GM19025 (cell line): ENCODE results near the gene VMAC.

Experiments used
- ATAC-seq: cut with Tn5 transposase; IDR thresholded peaks from one replicate; pipeline ENCODE4 v1.9.1; 2021; ENCODE audit warnings: mild to moderate bottlenecking, low read depth, moderate library complexity; ENCODE audit not compliant: unreplicated experiment

The VMAC gene

DNA sequence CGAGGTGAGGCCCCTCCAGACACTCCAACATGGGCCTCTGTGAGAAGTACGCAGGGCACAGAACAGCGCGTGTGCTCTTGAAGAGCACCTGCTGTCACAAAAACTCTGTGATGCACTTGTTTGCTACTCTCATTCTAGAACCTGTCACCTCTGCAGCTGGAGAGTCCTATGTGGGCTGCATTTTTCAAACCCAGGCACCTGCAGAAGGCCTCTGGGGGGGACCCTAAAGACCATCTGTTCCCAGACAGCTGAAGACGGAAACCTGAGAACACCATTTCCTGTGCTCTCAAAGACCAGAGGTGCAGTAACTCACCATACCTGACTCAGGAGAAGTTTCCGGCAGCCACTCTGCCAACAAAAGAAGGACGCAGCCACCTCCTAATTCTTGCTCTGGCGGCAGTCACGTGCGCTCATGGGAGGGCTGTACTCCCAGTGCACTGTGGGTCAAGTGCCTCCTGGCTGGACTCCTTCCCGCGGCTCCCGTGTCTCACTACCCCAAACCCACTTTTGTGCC is 45.2 kb downstream of the VMAC start:
- no peak for ATAC-seq

DNA sequence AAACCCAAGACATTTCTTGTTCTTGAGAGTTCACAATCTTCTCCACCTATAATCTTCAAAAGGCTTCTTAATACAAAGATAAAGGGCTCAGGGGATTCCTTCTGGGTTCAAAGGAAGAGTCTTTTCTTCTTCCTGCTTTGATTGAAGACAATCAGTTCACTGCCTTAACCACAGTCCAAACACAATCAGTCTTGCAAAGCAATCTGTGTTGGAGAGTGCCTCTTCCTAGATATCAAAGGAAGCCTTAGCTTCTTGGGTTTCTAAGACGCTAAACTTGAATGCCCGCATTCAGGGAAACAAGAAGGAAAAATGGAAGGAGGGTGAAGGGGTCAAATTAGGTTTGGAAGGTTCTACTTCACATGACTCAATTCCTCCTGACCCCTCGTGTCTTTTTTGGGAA is 46.1 kb downstream of the VMAC start:
- ATAC-seq, result no peak

DNA sequence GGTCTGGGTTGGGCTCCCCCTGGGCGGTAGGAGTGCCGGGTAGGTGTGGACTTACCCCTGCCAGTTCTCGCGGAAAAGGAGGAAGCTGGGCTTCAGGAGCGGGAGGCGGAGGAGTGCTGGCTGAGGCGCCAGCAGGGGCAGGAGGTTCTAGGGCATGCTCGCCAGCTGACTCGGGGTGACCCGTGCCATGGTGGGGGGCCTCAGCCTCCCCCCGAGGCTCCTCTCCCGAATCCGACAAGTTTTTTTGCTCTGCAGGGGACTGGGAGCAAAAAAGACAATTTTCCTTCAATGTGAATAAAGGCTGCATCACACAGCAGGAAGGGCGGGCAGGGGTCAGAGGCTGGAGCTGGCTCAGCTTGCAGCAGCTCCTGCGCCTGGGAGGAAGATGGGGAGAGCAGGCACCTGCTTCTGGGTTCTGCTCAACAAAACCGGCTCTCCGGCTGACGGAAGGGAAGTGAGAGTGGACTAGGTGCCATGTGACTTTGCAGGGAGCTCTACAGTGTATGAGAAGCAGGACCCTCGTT is 46.7 kb downstream of the VMAC start:
- ATAC-seq, result no peak

DNA sequence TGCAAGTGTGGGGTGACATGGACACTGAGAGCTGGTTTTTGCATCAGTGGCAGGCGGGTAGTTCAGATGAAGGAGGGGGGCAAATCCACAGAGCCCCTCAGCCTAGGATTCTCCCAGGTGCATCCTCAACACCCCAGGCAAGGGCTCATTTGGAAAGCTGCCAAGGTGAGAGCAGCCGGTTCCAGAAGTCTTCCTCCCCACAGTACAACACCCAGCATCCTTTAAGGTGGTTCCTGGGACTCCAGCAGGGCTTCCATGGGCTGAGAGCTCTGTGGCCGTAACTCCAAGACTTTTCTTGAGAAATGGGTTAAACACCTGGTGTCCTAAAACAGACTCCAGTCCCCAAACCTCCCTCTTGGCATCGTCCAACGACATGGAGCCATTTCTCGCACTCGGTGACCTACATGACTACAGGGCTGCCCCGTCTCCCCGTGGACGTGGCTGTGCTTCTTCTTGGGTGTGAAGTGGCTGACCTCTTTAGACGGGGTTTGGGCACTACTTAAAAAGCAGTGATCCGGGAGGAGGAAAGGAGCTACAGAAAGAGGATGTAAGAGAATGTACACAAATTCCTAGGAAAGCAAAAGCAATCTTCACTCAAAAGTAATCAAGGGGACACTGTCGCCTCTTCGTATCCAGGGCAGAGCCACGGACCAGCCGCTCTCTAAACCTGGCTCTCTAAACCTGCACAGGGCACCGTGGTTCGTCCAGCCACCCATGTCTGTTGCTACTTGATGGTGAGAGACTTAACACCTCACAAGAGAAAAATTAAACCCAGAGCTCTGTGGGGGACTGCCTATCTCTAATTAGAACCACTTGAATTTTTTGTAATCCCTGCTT is 47.7 kb downstream of the VMAC start:
- ATAC-seq, result no peak

DNA sequence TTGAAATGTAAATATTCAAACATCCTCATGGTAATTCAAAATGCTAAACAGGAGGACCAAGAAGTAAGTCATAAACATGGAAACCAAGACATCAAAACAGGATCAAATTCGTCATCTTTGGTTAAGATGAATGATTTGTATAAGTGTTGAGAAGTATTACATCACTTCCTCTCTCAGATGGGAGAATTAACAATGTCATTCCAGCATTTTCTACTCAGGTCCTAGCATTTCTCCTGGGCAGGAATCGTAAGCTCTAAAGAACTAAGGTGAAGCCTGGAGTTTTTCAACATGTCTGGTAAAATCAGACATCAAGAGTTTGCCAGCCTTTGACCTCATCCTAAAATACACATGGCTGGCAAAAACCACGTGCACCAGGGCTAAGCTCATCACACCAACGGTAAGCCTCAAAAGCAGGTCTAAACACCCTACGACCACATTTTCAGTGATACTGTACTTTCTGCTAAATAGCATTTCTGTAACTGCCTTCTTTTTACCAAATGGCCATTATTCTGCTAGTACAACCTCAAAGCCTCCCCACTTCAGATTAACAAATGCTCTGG is 48.4 kb downstream of the VMAC start:
- no peak for ATAC-seq

DNA sequence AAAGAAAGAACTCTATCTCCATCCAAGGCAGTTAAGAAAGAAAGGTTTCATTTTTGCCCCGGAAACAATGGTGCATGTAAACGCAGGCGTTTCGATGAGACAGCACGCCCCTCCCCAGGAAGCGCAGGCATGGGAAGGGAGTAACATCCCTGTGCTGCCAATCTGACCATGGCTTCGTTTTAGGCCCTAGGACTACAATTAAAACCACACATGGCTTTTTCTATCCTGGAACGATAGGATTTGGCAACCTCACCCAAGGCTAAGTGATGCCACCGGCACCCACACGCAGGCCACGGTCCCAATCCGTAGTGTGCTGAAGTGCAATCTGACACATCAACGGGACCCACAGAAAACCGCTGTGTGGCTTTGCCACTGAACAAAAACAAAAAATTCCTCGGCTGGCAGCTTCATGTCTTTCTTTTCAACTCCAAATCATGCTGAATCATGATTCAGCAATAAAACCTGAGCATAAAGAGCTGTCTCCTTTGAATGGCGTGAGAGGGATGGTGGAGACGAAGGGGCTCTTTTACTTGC is 49.1 kb downstream of the VMAC start:
- no peak for ATAC-seq

DNA sequence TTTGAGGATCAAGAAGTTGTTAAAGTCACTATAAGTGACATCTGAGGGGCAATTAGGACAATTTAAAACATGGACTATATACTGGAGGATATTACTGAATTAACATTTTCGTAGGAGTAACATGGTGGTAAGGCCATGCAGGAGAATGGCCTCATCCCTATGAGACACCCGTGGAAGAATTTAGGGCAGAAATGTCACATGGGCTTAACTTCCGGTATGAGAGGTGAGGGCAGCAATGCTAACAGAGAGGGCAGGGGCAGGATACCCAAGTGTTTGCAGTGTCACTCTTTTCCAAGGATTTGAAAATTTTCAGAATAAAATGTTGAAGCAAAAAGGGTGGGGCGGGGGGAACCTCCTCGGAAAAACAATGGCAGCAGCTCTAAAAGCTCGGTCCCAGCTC is 49.6 kb downstream of the VMAC start:
- no peak for ATAC-seq

DNA sequence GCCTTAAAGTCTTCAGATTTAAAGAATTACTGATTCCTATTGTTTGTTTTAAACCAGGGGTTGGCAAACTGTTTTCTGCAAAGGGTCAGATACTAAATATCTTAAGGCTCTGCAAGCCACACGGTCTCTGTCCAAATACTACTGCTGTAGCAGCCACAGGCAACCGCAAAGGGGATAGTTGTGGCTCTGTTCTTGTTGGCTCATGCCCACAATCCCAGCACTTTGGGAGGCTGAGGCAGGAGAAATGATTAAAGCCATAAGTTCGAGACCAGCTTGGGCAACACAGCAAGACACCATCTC is 50.9 kb downstream of the VMAC start:
- ATAC-seq, result no peak

DNA sequence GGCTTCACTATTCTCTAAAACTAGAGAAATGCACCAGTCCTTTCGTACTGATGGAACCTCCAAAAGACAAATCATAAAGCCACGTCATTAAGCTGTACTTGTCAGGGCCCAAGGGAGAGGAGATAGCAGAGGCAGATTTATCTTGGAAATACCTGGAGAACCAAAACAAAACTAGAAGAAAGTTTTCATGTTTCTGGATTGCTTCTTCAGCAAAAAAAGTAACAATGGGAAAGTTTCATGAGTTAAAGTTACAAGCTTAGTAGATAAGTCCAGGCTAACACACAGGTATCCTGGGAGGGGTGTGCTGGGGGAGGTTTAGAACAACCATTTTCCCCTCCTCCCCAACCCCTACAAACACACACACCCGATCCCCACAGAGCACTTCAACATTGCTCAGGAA is 51.7 kb downstream of the VMAC start:
- no peak for ATAC-seq

DNA sequence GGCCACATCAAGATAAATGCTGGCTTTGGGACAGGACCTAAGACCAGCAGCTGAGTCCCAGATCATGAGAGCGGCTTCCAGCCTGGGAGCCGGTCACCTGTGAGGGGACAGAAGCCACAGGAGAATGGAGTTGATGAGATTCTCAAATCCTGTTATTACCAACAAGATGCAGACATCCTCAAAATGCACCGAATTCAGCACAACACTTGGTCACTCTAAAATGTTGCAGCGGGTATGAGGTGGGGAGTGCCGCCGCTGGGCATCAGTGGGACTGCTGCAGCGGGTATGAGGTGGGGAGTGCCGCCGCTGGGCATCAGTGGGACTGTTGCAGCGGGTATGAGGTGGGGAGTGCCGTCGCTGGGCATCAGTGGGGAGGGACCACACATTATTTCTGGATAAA is 52.1 kb downstream of the VMAC start:
- ATAC-seq, result no peak

DNA sequence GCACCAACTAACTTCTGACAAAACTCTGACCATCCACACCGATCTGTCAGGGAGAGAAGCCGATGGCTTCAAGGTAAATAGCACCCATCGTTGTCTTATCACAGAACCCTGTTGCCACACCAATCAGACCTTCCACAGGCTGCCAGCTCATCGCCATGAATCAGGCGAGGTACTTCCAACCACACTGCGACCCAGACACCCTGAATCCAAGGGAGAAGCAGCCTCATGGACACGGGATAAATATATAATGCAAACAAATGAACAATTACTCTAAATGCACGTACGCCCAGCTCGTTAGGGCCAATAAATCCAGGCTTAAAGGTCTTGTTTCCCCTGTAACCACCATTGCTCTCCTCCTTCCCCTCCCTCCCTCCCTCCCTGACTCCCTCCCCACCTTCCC is 52.5 kb downstream of the VMAC start:
- no peak for ATAC-seq

DNA sequence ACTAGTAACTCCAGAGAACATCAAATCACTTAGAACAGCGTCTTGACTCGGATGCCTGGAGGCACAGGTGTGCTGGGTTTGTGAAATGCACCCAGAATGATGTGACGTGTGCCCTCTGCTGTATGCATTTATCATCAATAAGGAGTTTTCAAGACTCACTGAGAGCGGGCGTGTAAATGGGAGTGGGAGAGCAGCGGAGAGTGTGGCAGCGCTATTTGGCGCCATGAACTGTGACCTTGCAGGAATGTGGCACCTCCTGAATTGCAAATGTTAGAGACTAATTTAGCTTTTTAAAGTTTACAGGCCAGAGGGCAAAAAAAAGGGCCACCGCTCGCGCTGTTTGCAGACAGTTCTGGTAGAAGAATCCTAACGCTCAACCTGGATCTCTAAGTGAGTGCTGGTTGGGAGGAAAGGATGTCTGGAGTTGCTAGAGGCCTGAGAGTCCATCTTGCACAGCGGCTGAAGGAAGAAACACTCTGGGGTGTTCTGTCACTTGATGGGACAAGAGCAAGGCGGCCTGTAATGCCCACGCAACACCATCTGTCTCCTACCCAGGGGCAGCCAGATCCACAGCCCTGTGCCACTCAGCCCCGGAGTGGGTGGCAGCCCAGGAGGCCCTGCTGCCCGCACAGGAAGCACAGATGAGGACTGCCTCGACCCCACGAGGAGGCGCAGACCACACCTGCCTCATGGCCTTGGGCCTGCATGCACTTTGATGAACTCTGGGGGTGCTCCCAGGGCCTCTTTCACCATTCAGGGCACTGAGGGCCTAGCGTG is 53.6 kb downstream of the VMAC start:
- no peak for ATAC-seq

DNA sequence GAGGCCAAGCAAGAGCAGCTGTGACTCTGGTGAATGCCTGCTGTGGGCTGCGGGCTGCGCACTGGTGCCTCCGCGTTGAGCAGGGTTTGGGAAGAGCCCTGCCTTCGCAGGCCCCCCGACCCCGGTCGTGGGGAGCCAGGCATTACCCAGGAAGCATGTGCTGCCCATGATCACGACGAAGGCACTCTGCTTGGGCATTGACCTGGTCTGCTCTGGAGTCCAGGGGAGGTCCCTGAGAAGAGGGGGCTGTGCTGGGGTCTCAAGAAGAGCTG is 54.1 kb downstream of the VMAC start:
- ATAC-seq, result no peak

DNA sequence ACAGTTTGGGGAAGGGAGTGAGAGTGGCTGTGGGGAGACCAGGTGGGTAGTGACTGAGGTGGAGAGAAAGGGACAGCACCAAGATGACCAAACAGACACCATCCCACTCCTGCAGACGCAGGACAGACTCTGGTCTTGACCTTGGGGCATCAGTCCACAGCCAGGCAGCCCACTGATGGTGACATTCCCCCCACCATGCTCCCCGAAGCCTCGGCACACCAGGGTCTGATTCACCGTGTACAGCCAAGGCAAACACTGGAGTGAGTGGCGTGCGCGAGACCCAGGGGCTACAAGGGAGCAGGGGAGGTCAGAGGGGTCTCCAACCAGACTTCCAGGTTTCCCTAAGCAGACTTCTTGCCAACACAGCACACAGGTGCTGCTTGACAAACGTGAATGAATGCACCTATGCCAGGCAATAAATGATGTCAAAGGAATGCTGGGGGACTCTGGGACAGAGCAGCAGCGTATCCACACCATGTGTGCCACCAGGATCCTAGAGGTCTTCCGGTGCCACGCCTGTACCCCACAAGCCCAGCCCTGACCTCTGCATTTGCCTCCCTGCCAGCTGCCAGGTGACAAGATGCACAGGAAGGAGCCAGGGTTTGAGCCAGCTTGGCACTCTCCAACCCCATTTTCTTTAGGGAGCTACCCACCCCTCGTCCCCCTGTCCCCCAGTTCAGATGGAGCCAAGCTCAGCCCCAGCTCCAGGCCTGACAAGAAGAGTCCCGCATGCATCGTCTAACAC is 54.8 kb downstream of the VMAC start:
- no peak for ATAC-seq
